Hypothalamus (tissue), 51 donors: ENCODE data around the gene ABLIM1.
A peak's percentile ranks its signal among the peaks of the same experiment; 100 is the strongest.

Experiments used
- DNase-seq, 51 donors: peaks; one replicate each; lab custom pipeline; 2025; lab: John Stamatoyannopoulos, UW

ABLIM1 gene

DNA sequence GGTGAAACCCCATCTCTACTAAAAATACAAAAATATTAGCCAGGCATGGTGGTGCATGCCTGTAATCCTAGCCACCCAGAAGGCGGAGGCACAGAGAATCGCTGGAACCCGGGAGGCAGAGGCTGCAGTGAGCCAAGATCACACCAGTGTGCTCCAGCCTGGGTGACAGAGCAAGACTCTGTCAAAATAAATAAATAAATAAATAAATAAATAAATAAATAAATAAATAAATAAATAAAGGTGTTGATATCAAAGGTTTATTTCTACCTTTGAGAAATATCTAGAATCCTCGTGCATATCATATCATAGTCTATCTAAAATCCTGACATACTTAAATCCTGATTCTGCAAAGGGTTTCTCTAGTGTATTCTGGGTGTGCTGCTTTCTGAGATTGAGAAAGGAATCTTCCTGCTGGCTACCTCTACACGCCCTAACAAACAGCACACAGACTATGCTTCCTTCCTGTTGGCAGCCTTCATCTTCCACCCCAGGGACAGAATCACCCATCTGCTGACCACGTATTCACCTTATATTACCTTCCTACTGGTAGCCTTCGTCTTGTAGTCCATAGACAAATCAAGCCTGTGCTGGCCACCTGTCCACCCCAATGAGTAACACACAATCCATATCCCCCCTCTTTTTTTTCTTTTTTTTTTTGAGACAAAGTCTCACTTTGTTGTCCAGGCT, 8.7 kb downstream of the ABLIM1 start:
- no peak for DNase-seq

DNA sequence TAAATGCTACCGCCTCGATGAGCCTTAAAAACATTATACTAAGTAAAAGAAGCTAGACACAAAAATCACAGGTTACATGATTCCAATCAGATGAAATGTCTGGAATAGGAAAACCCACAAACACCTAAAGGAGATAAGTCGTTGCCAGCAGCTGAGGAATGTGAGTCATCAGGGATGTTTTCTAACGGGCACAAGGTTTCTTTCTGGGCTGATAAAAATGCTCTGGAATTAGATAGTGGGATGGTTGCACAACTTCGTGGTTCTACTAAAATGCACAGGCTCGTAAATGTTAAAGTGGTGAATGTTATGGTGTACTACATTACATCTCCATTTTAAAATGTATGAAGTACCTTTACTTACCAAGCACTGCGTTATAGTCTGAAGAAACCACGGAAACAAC, 9.7 kb downstream of the ABLIM1 start:
- no peak for DNase-seq

DNA sequence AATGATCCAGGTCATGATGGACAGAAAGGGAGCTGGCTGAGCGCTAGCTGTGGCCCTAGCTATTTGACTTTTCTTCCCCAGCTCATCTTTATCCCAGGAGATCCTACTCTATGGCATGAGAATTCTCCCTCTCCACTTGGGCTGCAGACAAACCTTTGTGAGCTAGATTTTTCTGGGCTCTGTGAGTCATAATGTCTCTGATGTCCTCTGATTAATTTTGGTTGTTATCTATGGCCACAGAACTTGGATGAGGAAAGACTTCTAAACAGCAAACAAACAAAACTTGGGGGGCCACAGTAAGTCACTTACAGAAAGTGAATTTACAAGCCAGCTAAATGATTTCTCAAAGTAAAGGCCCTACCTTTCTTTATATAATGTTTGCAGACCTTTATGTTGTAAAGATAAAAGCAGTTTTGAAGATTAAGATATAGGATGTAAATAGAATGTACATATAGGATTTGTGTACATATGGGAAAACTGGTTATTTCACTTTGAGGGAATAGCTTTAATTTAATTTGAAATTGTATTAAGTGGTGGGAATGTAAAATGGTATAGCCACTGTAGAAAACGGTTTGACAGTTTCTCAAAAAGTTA, 10.4 kb downstream of the ABLIM1 start:
- no peak for DNase-seq

DNA sequence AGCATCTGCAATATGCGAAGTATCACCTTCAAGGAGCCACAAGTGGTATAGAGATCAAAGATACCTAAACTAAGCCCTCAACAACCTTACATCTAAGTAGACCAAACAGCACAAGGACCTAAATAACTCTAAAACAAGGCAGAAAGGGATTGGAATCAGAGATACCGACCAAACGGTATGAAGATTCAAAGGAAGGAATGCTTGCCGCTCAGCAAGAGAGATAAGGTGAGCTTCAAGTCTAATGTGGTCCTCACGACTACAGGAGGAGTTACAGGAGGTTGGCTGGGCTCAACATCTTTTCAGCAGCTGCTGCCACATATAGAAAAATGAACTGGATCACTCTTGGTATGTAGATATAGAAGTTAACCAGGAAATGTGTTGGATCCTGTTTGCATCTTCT, 11.6 kb downstream of the ABLIM1 start:
- no peak for DNase-seq

DNA sequence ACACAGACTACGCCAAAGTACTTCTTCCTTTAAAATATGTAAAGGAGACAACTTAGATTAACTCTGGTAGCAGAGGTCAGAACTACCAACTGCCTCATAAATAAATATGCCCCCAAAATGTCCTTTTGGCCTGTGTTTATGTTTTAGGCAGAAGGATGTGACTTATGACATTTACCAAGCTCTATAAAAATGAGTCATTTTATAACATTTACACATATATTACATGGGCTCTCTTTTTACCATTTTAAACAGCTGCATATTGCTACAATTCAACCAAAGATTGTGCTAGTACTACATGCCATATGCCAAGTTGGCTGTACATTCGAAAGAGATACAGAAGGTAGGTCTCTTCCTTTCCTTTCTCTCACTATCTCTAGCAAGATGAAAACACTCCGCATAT, 12.4 kb downstream of the ABLIM1 start:
- DNase-seq = no peak

DNA sequence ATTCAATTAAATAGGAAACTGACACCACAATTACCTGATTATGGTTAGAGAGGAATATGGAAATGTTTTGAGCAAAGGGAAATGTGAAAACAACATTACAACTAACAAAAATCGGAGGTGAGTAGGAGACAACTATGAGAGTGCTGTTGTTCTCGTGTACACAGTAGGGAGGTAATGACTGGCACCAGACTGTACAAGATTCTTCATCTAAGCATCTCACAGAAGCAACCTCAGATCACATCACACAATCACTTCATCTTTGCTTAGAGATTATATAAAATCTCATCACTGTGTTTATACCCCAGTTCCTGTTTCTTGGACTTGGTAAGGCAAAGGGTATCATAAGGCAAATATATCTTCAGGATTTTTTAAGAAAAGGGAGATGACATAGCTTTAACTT, 14.9 kb downstream of the ABLIM1 start:
- DNase-seq = no peak

DNA sequence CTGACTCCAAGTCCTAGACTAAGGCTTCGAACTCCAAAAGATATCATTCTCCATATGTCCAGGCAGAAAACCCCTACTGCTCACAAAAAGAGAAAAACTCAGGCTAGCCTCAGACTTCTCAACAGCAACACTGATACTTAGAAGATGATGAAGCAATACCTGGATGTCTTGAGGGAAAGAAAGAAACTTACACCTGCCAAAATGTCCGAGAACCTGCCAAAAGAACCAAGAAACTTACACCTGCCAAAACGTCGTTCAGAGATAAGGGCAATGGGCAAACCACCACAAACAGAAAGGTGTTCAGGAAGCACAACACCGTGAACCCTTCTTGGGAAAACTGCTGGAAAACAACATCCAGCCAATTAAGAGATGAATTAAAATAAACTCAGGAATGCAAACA, 15.3 kb downstream of the ABLIM1 start:
- DNase-seq = no peak

DNA sequence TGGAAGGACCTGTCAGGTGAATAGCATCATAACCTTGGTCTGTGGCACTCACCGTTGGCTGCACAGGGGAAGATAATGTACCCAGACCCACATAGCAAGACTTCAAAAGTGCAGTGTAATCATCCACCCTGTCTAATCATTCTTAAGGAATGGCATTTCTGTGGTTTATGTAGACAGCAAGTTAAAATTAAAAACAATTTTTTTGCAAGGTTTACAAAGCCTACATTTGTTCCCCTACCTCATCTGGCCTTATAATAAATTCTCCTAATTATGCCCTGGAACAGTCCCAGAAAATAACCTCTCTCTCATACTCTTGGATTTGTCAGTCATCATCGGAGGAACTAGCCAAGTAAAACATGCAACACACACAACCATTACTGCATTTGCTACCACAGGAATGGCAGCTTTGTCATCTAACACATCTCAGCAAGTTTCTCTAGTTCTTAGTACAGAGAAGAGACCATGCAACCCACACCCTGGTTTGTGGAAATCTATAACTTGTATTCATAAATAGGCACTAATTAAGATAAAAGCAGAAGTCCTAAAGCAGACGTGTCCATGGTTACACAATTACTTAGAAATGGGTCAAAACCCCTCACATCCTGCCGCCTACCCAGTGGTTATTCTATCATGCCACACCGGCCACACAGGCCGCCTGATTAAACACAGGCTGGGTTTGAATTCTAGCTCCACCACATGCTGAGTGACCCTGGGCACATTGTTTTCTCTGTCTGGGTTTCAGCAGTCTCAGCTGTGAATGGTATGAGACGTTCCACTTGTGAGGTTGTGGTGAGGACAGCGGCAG, 19.1 kb downstream of the ABLIM1 start:
- no peak for DNase-seq

DNA sequence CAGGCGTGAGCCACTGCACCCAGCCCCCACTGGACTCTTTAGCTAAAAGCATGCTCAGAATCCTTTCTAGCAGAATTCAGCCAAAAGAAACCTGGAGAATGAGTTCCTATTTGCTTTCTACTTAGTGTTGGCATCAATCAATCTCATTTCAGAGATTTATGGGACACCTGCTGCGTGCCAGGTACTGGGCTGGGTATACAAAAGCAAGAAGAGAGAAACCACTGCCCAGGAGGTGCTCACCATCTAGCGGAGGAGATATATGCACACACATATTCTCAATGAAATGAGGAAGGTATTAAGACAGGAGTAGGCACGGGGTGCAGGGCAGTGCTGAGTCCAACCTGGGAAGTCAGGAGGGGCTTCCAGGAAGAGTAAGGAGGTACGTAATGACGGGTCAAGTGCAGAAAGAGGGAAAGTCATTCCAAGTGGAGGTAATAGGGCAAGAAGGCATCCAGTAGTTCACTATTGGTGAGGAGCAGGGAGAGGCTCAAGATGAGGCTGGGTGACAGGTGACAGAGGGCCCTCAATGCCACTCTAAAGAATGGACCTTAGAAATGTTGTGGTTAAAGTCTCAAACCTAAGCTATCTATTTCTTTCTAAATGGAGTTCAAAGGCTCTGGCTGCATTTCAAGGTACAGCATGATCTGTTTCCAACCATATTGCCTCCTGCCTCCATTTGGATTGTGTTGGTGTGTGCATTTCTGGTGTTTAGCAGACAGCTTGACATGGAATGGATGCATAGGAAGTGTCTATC, 22.1 kb downstream of the ABLIM1 start:
- DNase-seq = no peak

DNA sequence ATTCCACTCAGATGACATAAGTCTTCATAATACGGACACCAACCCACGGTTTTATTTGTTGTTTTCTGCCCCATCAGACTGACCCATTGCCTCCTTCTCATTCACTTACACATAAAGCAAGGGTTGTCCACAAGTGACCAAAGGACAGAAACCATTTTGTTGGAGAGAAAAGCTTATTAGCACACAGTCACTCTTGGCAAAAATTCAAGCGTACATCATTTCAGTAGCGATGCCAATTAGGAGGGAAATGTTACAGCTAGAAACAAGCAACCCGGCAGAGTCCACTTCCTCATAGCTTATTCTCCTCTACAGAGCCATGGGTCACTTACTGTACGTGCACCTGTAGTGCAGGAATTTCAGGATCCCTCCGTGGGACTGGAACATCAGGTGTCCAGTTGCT, 23.0 kb downstream of the ABLIM1 start:
- no peak for DNase-seq

DNA sequence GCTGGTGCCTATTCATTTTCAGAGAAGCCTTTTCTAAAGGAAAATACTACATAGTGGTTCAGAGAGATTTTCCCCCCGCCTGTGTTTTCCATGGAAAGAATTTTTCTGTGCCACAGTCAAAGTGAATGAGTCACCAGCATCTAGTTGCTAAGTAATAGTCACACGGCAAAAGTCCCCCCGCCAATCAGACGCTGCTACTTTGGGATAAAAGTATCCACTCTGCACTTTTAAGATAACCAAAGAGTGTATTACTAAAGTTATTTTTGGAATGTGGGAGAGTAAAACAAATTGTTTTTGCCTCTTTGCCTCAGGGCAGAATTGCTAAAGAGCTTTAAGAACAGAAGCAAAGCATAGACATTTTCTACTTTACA, 23.5 kb downstream of the ABLIM1 start:
- peak in 23 of 51 donors; percentile 5 to 65 (median 40) for DNase-seq

DNA sequence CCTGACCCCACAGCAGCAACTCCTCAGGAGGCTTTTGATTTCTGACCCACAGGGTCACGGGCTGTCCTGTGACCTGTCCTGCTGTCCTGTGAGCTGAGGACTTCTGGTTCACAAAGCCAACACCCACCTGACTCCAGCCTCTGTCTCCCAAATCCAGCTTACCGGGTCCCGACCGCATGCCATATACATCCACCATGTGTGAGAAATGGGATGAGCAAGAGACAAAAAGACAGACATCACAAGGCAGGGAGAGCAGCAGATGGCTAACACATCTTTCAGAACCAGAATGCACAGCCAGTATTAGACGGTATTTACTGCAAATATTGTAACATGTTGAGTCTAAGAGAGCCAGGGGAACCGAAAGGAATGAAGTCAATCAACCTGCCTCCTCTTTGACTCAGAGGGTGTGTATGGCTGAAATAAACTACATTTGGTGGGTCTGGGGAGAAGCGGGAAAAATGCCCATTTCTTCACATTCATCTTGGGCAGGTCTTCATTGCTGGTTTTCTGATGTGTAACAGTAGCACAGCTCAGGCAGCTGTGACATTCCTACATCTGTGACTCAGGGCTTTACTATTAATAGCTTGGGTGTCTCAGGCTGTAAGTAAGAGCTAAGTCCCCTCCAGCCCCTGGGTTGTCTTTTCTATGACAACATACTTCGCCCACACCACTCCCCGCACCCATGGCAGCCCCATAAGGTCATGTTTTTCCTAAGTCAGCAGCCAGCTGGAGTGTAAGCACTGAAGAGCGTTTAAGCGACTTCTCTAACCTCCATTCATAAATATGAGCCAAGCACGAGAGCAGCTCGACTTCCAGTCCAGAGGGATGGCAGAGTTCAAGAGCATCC, 25.0 kb downstream of the ABLIM1 start:
- DNase-seq = peak in 3 of 51 donors; percentile 16 to 64 (median 38)

DNA sequence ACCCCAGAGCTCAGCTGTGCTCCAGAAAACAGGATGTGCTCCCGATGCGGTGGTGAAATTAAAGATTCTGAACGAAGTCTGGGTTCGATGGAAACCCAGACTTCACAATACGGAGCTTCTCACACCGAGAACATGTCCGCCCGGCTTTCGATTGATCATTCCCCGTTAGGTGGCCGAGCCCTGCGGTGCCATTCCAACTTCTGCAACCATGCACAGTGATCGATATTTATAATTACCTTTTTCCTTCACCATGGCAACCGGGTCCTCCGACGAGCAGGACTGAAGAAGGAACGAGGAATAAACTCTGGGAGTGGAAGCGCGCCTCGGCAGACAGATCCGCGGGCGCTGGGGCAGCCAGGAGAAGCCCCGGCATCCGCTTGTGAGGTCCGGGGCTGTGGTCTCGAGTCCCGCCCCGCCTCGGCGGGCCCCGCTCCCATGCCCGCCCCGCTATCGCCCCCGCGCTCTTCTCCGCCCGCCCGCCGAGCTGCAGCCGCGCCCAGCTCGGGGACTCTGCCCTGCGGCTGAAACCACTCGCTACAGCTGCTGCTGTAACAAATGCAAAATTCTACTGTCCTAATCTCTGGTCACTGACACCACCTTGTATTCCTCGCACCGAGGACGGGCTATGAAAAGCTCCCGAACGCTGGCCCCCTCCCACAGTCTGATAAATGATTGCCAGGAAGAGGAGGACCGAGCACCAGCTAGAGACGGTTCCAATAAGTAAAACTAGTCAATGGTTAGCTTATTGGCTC, 26.2 kb downstream of the ABLIM1 start:
- peak in 14 of 51 donors; percentile 9 to 51 (median 28) for DNase-seq

DNA sequence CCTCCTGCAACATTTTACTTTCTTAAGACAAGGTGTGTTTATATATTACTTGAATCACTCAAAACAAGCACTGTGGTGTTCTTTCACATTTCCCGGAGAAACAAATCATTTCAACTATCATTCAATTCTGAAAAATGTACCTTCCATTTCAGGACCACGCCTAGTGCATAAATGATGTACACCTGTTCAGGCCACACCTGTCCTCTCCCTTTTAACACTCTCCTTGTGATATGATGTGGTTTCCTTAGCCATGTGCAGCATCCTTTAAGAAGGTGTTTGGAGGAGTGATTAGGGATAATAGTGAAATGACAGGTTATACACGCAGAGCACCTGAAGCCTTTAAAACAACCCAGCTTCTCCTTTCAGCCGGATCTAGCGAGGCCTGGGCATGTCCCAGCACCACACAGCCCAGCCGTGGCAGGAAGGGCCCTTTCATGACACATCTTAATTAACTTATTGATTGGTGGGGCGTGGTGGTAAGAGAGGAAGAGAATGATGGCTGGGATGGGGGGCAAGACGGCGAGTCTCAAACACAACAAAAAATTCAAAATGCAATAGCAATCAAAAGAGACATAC, 26.9 kb downstream of the ABLIM1 start:
- DNase-seq = peak in 3 of 51 donors; percentile 8 to 51 (median 35)

DNA sequence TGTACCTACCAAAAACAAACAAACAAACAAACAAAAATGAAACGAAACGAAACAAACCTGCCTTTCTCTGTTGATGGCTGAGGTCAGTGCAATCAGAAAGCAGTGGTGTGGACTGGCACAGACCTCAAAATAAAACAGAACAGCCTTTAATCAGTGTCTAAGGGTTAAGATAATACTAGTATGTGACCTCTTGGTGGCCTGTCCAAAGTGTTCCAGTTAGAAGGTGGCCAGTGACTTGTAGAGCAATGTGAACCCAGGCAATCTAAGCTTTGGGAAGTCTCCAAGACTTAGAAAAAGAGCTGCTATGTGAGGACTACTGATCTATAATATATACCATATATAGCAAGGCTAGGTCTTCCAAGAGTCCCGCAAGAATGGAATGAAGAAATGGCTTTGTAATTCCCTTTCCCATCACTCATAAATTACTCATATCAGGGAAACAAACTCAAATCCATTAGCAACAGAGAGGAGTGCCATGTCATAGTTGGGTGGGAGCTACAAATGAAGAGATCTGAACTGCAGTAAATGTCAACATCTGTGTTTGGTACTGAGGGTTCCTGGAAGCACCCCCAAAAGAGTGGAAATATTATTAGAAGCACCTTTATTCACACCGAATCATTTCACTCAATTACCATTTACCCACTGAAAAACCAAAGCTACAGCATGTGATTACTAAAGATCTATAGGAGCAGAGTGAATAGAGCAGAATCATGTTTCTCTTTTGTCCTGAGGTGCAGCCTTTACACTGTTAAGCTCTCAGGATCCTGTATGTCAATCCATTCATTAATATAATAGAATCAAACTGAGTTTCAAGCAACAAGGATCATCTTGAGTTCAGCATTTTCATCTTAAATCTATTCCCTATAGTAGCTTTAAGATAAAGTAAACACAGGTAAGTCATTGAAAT, 28.0 kb downstream of the ABLIM1 start:
- DNase-seq = no peak

DNA sequence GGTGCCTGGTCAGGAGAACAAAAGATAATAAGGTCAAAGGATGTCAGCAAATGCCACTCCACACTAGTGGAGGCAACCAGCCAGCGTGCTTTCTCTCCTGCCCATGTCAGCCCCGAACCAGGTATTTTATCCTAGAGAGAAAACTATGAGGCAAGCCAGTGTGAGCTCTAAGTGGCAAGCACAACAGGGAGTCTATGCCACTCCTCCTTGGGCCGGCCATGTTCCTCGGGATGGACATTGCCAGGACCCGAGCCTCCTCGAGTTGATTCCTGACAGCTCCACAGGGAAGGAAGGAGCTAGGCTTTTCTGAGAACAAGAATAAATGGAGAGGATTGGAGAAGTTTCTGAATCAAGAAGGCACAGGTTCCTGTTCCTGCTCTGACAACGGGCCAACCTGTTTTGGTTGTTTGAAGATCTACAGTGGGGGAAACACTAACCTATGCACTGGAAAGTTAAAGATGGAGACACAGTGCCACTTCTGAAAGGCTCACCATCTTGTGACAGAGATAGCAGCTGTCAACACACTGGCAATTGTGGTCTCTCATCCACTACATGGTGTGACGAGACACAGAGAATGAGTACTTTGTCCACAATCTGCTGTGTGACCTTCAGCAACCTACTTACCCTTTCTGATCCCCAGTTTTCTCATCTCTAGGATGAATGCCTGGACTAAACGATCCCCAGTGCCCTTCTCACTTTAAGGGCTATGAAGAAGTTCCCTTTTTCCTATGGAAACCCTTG, 28.8 kb downstream of the ABLIM1 start:
- DNase-seq = no peak

DNA sequence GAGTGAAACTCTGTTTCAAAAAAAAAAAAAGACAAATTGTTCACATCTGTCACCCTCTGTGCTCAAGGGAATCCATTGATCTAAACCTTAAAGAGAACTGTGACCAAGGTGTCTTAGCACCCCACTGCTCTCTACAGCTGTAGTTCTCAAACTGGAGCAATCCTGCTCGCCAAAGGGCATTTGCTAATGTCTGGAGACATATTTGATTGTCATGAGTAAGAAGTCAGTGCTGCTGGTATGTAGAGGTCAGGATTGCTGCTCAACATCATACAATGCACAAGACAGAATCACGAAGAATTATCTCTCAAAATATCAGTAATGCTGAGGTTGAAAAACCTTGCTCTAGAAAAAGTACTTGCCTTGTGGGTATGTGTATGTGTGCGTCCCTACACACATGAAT, 30.0 kb downstream of the ABLIM1 start:
- no peak for DNase-seq
